ENCODE data around the gene CDC73.

Gene CDC73

GRCh38 chr1:193121616-193122593, at the start of gene CDC73:
TSS of gene CDC73 (plus strand) at chr1:193122031. CDS start at chr1:193122201, 170 bp downstream.
- peak; percentile 97 for DNase-seq

- DNase-seq: no peak
These were observed 43.8 kb upstream of the CDC73 start for GRCh38 chr1:193077991-193078390.

DNA sequence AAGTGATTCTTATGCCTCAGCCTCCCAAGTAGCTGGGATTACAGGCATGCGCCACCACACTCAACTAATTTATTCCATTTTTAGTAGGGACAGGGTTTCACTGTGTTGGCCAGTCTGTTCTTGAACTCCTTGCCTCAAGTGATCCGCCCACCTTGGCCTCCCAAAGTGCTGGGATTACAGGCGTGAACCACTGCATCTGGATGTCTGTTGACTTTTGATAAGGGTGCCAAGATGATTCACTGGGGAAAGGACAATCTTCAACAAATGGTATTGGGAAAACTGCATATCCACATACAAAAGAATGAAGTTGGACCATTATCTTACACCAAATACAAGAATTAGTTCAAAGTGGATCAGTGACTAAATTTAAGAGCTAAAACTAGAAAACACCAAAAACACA, 42.6 kb upstream of the CDC73 start:
- no peak for DNase-seq

DNA sequence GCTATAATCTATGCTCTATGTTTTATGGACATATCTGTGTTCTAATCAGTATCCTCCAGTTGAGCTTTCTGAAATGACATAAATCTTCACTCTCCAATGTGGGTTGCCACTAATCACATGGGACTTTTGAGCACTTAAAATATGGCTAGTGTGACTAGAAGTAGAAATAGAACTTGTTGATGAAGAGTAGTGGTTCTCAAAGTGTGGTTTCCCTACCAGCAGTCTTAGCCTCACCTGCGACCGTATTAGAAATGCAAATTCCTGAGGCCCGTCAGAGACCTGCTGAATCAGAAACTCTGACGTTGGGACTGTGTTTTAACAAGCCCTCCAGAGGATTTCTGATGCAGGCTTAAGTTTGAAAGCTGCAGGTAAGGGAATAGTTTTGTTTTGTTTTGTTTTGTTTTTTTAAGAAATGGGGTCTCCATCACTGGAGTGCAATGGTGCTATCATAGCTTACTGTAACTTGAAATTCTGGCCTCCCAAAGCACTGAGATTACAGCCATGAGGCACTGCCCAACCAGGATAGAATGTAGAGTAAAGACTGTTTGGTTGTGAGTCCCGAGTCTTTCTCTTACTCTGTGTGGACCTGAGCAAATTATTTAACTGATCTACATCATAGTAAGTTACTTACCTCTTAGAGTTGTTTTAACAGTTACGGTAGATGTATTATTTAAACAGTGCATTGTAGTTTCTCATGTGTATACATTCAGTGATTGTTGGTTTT, 38.3 kb upstream of the CDC73 start:
- no peak for DNase-seq

- peak; percentile 6 for DNase-seq
These were observed 36.6 kb upstream of the CDC73 start for GRCh38 chr1:193085263-193085662.

- DNase-seq: no peak
These were observed 35.5 kb upstream of the CDC73 start for GRCh38 chr1:193086342-193086741.

DNA sequence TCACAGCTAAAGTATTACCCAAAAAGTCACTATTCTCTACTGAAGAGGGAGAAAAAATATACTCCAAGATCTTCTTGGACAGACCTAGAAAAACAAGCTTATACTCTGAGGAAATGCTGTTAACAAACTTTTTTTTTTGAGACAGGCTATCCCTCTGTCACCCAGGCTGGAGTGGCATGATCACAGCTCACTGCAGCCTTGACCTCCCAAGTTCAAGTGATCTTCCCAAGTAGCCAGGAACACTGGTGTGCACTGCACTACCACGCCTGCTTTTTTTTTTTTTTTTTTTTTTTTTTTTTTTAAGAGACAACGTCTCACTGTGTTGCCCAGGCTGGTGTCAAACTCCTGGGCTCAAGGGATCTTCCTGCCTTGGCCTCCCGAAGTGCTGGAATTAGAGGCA, 33.9 kb upstream of the CDC73 start:
- DNase-seq: no peak

DNA sequence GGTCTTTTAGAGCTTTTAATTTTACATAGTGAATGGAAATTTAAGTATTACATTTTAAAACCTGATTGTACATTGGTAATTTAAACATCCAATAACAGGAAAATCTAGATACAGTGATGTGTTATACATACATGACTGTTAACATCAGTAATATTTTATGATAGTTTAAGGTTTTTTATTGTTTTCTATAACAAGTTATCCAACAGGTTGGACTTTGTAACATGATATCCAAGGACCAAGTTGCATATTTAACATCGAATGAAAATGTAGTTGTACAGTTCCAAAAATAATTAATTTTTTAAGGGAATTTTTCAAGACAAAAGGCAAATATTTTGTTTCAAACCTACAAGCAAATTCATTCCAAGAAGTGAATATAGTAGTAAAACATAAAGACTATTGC, 31.0 kb upstream of the CDC73 start:
- DNase-seq: no peak

DNA sequence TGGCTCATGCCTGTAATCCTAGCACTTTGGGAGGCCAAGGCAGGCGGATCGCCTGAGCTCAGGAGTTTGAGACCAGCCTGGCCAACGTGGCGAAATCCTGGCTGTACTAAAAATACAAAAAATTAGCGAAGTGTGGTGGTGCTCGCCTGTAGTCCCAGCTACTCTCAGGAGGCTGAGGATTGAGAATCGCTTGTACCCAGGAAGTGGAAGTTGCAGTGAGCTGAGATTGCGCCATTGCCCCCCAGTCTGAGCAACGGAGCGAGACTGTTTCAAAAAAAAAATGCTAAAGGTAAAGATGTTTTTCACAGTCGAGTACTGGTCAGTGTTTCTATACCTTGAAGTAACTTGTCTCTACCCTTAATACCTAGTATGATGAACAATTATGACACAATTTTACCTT, 27.7 kb upstream of the CDC73 start:
- DNase-seq: no peak

- DNase-seq: no peak
These were observed 19.2 kb upstream of the CDC73 start for GRCh38 chr1:193102662-193103061.

- no peak for DNase-seq
These were observed 17.9 kb upstream of the CDC73 start for GRCh38 chr1:193103759-193104501.

- DNase-seq: peak; percentile 47
These were observed 17.3 kb upstream of the CDC73 start for GRCh38 chr1:193104502-193104906.

GRCh38 chr1:193104907-193105820, 16.7 kb upstream of the CDC73 start, which contains the start of gene GLRX2:
TSS of gene GLRX2 (minus strand) at chr1:193105414. CDS start at chr1:193105382, 32 bp downstream.
- DNase-seq: peak; percentile 83

- DNase-seq: no peak
These were observed 16.0 kb upstream of the CDC73 start for GRCh38 chr1:193105821-193106177.

DNA sequence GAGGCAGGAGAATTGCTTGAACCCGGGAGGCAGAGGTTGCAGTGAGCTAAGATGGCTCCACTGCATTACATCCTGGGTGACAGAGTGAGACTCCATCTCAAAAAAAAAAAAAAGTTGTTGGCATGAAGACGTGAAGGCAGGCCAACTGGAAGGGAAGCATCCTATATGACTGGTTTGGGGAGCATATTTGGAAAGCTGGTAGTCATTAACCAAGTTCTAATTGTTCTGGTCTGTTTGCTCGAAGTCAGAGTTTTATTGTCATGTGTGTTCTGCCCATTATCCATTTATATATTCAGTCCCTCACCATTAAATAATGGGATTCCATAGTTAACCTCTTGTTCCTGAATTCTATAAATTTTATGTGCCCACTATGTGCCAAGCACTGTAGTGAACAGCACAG, 13.4 kb upstream of the CDC73 start:
- DNase-seq: no peak

GRCh38 chr1:193109619-193110018, 12.2 kb upstream of the CDC73 start:
- no peak for DNase-seq

- no peak for DNase-seq
These were observed 11.6 kb upstream of the CDC73 start for GRCh38 chr1:193110246-193110645.

DNA sequence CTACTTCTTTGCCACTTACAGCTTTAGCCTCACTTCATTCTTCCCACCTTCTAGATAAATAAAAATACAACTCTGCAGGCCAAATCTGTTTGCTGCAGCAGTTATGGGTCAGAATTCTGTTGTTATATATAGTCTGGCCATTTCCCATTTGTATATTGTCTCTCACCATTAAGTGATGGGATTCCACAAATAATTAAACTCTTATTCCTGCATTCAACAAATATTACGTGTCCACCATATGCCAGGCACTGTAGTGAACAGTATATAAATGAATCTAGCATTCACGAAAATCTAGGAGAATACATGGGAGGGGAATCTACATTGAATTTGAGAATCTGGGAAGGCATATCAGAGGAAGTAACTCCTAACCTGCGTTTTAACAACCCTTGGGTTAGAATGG, 11.0 kb upstream of the CDC73 start:
- DNase-seq: no peak

DNA sequence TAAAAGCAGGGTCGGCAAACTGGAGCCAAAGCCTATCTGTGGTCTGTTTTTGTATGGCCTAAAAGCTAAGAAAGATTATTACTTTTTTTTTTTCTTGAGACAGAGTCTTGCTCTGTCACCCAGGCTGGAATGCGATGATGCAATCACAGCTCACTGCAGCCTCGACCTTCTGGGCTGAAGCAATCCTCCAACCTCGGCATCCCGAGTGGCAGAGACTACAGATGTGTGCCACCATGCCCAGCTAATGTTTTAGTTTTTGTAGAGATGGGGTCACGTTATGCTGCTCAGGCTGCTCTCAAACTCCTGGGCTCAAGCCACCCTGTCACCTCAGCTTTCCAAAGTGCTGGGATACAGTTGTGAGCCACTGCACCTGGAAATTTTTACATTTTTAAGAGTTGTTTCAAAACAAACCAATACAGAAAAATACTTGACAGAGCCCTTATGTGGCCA, 10.2 kb upstream of the CDC73 start:
- DNase-seq: no peak

DNA sequence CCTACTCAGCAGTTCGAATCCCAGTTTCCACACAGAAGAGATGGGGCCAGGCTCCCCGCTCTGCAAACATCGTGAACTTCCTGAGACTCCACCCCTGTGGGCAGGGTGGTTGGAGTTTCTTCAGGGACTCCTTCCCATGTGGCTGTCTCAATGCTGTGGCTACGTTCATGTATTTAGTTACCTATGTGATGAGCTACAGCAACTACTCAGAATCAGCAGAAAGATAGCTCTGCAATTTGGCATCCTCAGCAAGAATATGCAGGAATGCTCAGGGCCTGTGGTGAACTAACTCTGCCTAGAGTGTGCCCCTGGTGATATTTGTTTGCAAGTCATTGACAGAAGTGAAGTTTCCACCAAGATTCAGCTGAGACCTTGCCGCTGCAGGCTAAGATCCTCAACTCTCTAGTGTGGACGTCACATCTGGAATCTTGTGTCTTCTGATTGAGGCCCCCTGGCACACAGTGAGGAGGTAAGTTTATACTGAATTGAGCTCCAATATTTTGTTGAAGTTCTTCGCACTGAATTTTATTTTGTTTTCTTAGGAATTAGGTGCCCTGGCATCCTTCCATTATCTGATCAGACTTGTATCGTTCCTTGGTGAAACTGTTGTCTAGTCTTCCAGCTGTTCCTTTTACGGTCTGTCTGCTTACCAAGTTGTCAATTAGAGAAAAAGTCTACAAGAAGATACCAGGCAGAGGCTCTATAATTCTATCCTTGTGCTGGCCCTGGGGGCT, 8.4 kb upstream of the CDC73 start:
- DNase-seq: no peak

GRCh38 chr1:193113992-193114332, 7.9 kb upstream of the CDC73 start:
- no peak for DNase-seq
